COLO668 (cell line): ENCODE measurements around the gene HACD4.
"Not testable (repeated sequence)": the region's sequence is repeated elsewhere in the genome, so short reads cannot be mapped to it uniquely, and the experiment has no call there.

ENCODE experiments used
- DNase-seq: peaks from one replicate; lab custom pipeline; 2025; ENCODE audit not compliant: unreplicated experiment; lab: John Stamatoyannopoulos, UW

HACD4 gene

GRCh38 chr9:20973246-20973947 lies 58.0 kb downstream of the HACD4 start:
- not testable (repeated sequence) for DNase-seq

- no peak for DNase-seq
Observed at GRCh38 chr9:20972684-20973083, 58.8 kb downstream of the HACD4 start.

DNA sequence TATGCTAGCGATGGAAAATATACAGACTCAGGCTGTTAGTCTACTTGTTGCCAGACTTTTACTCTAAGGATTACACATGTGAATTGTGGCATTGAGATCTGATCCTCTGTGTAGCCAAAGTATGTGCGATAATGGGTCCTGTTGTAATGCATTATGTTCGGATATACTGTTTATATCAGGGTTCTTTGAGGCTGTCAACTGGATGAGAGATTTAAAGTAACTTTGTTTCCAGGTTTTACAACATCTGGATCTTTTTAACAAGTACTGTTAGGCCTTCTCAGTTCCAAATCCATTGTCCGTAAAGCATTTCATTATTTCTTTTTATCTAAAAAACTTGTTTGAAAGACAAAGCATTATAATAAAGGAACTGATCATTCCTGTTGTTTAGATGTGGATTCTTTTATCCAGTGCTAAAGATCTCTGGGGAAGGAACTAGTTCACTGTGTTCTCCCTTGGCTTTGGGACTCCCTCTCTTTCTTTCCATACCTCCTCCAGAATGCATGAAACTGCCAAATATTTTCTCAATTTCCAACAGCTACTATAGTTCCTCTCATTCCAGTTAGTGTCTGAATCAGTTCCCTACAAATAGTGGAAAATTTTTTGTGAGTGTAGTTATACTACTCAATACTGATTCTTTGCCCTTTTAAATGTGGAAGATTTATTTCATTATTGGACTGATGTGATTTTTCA lies 68.8 kb downstream of the HACD4 start:
- no peak for DNase-seq

GRCh38 chr9:20950707-20951106 lies 80.7 kb downstream of the HACD4 start:
- DNase-seq: no peak
